CD4-positive, alpha-beta T cell treated with Interleukin-15 for 1 hour (primary cell): Measurements from ENCODE around the gene MACROD1.

Source experiments
- DNase-seq: peaks from one replicate; pipeline ENCODE4 v3.0.0-alpha.2; 2020

The MACROD1 gene

GRCh38 chr11:64027651-64028397 is 138.1 kb downstream of the MACROD1 start:
- DNase-seq: no peak

GRCh38 chr11:64026575-64027205 is 139.2 kb downstream of the MACROD1 start:
- no peak for DNase-seq

- DNase-seq: no peak
Observed at GRCh38 chr11:64025205-64025604, 140.7 kb downstream of the MACROD1 start.

- no peak for DNase-seq
Observed at GRCh38 chr11:64023712-64024710, 141.9 kb downstream of the MACROD1 start.

- no peak for DNase-seq
Observed at GRCh38 chr11:64022125-64022784, 143.7 kb downstream of the MACROD1 start.

GRCh38 chr11:64021757-64022093 is 144.2 kb downstream of the MACROD1 start:
- no peak for DNase-seq

- DNase-seq: no peak
Observed at GRCh38 chr11:64020976-64021756, 144.7 kb downstream of the MACROD1 start.

GRCh38 chr11:64019106-64020037 is 146.5 kb downstream of the MACROD1 start:
- no peak for DNase-seq

- DNase-seq: no peak
Observed at GRCh38 chr11:64018310-64018709, 147.6 kb downstream of the MACROD1 start.

- no peak for DNase-seq
Observed at GRCh38 chr11:64017945-64018224, 148.0 kb downstream of the MACROD1 start.

- DNase-seq: no peak
Observed at GRCh38 chr11:64015935-64016845, 149.7 kb downstream of the MACROD1 start.

GRCh38 chr11:64015510-64015909 is 150.4 kb downstream of the MACROD1 start:
- DNase-seq: no peak

GRCh38 chr11:64014356-64014755 is 151.6 kb downstream of the MACROD1 start:
- DNase-seq: no peak

GRCh38 chr11:64013141-64013896 is 152.6 kb downstream of the MACROD1 start:
- DNase-seq: no peak

GRCh38 chr11:64011371-64011770 is 154.5 kb downstream of the MACROD1 start:
- no peak for DNase-seq

GRCh38 chr11:64010783-64011182 is 155.1 kb downstream of the MACROD1 start:
- DNase-seq: no peak

- no peak for DNase-seq
Observed at GRCh38 chr11:64009710-64010109, 156.2 kb downstream of the MACROD1 start.

GRCh38 chr11:64008914-64009633 is 156.8 kb downstream of the MACROD1 start:
- no peak for DNase-seq
